ENCODE measurements around the gene PLEKHA3.

Gene PLEKHA3

DNA sequence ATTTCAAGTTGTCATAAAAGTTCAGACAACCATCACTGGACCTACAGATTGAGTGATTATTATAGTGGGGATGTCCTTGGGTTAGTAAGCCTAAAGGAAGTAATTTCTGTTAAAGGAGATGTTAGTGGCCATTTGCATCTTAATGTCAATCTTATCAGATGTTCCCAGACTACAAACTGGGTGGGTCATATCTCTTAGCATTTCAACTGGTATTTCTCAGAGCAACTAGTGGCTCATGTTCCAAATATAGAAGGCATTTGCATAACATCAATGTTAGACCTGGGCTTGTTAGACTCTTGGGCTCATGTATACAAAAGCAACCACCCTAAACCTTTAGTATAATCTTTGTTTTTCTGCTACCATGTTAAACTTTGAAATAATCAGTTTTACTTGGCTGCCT lies 17.9 kb downstream of the PLEKHA3 start:
- Mint-ChIP-seq H3K36me3 (ENCODE audit: low read depth) (peaks cover 62% of the 10 kb centered on the region), H3K27ac (no peak overlapping the region), H3K4me3 (no peak overlapping the region), H3K4me1 (no peaks in the 10 kb centered on the region), H3K27me3 (ENCODE audit: low read depth, poor library complexity) (no peaks in the 10 kb centered on the region), H3K9me3 (no peaks in the 10 kb centered on the region)
- TF ChIP-seq, protein P1, sequence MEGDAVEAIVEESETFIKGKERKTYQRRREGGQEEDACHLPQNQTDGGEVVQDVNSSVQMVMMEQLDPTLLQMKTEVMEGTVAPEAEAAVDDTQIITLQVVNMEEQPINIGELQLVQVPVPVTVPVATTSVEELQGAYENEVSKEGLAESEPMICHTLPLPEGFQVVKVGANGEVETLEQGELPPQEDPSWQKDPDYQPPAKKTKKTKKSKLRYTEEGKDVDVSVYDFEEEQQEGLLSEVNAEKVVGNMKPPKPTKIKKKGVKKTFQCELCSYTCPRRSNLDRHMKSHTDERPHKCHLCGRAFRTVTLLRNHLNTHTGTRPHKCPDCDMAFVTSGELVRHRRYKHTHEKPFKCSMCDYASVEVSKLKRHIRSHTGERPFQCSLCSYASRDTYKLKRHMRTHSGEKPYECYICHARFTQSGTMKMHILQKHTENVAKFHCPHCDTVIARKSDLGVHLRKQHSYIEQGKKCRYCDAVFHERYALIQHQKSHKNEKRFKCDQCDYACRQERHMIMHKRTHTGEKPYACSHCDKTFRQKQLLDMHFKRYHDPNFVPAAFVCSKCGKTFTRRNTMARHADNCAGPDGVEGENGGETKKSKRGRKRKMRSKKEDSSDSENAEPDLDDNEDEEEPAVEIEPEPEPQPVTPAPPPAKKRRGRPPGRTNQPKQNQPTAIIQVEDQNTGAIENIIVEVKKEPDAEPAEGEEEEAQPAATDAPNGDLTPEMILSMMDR (IDR thresholded peaks at IDR 0.05): no peak
- DNase-seq: no peak

DNA sequence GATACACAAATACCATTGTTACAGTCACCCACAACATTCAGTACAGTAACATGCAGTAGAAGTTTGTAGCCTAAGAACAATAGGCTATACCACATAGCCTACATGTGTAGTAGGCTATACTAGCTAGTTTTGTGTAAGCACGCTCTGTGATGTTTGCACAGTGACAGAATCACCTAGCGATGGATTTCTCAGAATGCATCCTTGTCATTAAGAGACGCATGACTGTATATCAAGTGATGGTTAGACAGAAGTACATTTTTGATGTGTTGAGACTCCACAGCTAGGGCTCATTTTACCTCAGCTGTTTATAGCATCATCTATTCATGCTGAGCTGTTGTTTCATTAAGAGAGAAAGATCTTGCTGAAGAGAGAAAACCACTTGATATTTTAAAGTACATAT lies 19.4 kb downstream of the PLEKHA3 start:
- TF ChIP-seq, protein P1 (IDR thresholded peaks at IDR 0.05): no peak
- Mint-ChIP-seq H3K9me3 (no peaks in the 10 kb centered on the region), H3K27me3 (ENCODE audit: low read depth, poor library complexity) (no peaks in the 10 kb centered on the region), H3K4me1 (no peaks in the 10 kb centered on the region), H3K36me3 (ENCODE audit: low read depth) (peaks cover 63% of the 10 kb centered on the region), H3K27ac (no peak overlapping the region), H3K4me3 (no peak overlapping the region)
- no peak for DNase-seq

DNA sequence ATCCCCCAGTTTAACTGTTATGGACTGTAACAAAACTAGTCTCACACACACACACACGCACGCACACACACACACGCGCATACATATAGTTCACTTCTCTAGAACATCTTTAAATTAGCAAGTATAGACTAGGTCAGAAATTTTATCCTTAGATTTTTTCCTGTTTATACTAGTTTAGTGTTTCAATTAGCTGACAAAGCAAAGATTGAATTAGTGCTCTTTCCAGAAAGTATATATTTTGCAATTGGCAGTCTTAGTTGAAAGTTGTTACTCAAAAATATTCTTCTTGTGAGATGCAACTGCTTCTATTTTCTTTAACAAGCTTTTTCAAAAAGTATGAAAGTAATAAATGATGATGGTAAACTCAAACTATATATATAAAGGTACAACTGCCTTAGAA lies 22.5 kb downstream of the PLEKHA3 start:
- Mint-ChIP-seq H3K27ac (no peak overlapping the region), H3K4me1 (no peaks in the 10 kb centered on the region), H3K9me3 (no peaks in the 10 kb centered on the region), H3K27me3 (ENCODE audit: low read depth, poor library complexity) (no peaks in the 10 kb centered on the region), H3K36me3 (ENCODE audit: low read depth) (peaks cover 35% of the 10 kb centered on the region), H3K4me3 (no peak overlapping the region)
- DNase-seq: no peak
- TF ChIP-seq, protein P1 (IDR thresholded peaks at IDR 0.05): no peak

DNA sequence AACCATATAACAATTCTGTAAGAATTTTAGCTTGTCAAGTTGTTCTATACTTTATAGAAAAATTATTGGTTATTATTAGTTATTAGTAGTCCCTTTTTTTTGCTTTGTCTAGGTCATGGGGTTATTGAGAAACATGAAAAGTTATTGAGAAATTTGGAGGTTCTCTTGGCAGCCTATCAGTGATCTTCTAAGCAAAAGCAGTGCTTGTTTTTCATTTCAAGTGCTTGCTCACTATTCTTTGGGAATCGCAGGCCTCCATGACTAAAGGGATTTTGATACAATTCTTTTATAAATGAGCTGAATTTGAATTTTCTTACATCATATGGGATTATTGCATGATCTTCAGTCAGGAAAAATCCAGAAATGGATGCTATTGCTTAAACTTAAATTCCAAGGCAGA lies 25.8 kb downstream of the PLEKHA3 start:
- TF ChIP-seq, protein P1 (IDR thresholded peaks at IDR 0.05): no peak
- H3K4me3 Mint-ChIP-seq: no peak overlapping the region
- no peak overlapping the region for H3K27ac Mint-ChIP-seq
- H3K27me3 Mint-ChIP-seq (ENCODE audit: low read depth, poor library complexity): peaks cover 3% of the 10 kb centered on the region
- peaks cover 21% of the 10 kb centered on the region for H3K36me3 Mint-ChIP-seq (ENCODE audit: low read depth)
- no peak for DNase-seq
- no peaks in the 10 kb centered on the region for H3K9me3 Mint-ChIP-seq
- H3K4me1 Mint-ChIP-seq: peaks cover 4% of the 10 kb centered on the region

DNA sequence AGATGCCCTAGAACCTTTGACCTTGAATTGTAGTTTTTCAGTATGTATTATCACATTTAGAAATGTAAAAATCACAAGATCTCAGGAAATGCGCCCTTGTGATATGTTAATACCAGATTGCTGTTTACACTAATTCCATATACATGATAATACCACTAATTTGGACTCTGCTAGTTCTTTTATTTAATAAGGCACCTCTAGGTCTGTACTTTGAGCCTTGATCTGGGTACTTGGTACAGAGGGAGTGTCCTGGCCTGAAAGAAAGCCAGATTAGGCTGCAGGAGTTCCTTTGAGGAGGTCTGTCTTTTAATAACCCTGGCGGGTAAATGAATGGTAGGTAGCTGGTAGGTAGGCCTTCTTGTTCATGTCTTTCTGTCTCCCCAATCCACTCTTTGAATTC lies 26.3 kb downstream of the PLEKHA3 start:
- Mint-ChIP-seq H3K9me3 (no peaks in the 10 kb centered on the region), H3K4me1 (peaks cover 4% of the 10 kb centered on the region), H3K4me3 (no peak overlapping the region)

DNA sequence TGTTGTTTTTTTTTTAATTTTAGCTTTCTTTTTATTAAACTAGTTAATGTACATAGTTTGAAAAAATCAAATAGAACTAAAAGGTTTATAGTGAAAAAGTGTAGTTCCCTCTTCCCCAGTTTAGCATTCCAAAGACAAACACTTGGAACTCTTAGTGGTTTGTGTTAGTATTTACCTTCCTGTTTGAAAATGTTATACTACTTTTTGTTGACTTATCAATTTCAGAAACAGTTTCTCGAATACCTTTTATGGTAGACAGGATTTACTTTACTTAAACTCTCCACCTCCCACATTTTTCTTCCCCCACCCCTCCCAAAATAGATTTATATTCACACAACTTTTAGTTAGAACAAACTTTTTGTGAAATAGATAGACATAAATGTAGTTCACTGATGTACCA lies 26.7 kb downstream of the PLEKHA3 start:
- Mint-ChIP-seq H3K27ac (no peak overlapping the region), H3K4me1 (peaks cover 4% of the 10 kb centered on the region), H3K4me3 (no peak overlapping the region), H3K9me3 (no peaks in the 10 kb centered on the region), H3K27me3 (ENCODE audit: low read depth, poor library complexity) (peaks cover 3% of the 10 kb centered on the region), H3K36me3 (ENCODE audit: low read depth) (peaks cover 19% of the 10 kb centered on the region)
- no peak for DNase-seq
- TF ChIP-seq, protein P1 (IDR thresholded peaks at IDR 0.05): no peak

More for the DNA sequence above, 26.3 kb downstream of the PLEKHA3 start:
- peaks cover 20% of the 10 kb centered on the region for H3K36me3 Mint-ChIP-seq (ENCODE audit: low read depth)
- no peak overlapping the region for H3K27ac Mint-ChIP-seq
- TF ChIP-seq, protein P1 (IDR thresholded peaks at IDR 0.05): no peak
- no peak for DNase-seq
- peaks cover 3% of the 10 kb centered on the region for H3K27me3 Mint-ChIP-seq (ENCODE audit: low read depth, poor library complexity)

Measured in nephron progenitor cell (in vitro differentiated cells).